D341Med (cell line): Measurements from ENCODE around the gene FBL.

Source experiments
- DNase-seq: peaks from one replicate; pipeline ENCODE4 v3.0.0; 2012; ENCODE audit warnings: low spot score

Gene FBL

GRCh38 chr19:39842693-39843435 is 3.3 kb downstream of the FBL start:
- DNase-seq: no peak

- no peak for DNase-seq
Observed at GRCh38 chr19:39841041-39841440, 5.1 kb downstream of the FBL start.

GRCh38 chr19:39840492-39840891 is 5.7 kb downstream of the FBL start:
- no peak for DNase-seq

GRCh38 chr19:39839678-39840327 is 6.4 kb downstream of the FBL start:
- no peak for DNase-seq

GRCh38 chr19:39838569-39838968 is 7.6 kb downstream of the FBL start:
- no peak for DNase-seq

- DNase-seq: no peak
Observed at GRCh38 chr19:39837978-39838377, 8.2 kb downstream of the FBL start.

GRCh38 chr19:39834287-39834841 is 11.8 kb downstream of the FBL start:
- DNase-seq: no peak

- DNase-seq: peak; percentile 97
Observed at GRCh38 chr19:39833464-39834286, 12.5 kb downstream of the FBL start, which contains the start of gene DYRK1B. Gene DYRK1B (minus strand): TSS chr19:39834162. CDS start chr19:39831867, 2,295 bp downstream.

- DNase-seq: no peak
Observed at GRCh38 chr19:39833160-39833463, 13.1 kb downstream of the FBL start.

- no peak for DNase-seq
Observed at GRCh38 chr19:39832341-39833083, 13.7 kb downstream of the FBL start.

- no peak for DNase-seq
Observed at GRCh38 chr19:39831679-39832078, 14.5 kb downstream of the FBL start.

- DNase-seq: no peak
Observed at GRCh38 chr19:39830847-39831246, 15.3 kb downstream of the FBL start.

- no peak for DNase-seq
Observed at GRCh38 chr19:39830406-39830805, 15.8 kb downstream of the FBL start.

- no peak for DNase-seq
Observed at GRCh38 chr19:39829702-39830275, 16.4 kb downstream of the FBL start.

- no peak for DNase-seq
Observed at GRCh38 chr19:39828654-39829032, 17.5 kb downstream of the FBL start.

GRCh38 chr19:39828015-39828653 is 18.0 kb downstream of the FBL start:
- no peak for DNase-seq

- DNase-seq: no peak
Observed at GRCh38 chr19:39827216-39827615, 19.0 kb downstream of the FBL start.

GRCh38 chr19:39826311-39826945 is 19.8 kb downstream of the FBL start:
- no peak for DNase-seq

- DNase-seq: no peak
Observed at GRCh38 chr19:39825531-39826076, 20.6 kb downstream of the FBL start.

GRCh38 chr19:39825093-39825463 is 21.1 kb downstream of the FBL start:
- no peak for DNase-seq
